Choroid plexus epithelial cell (primary cell): Measurements from ENCODE around the gene APOL2.
"Not testable (repeated sequence)": the region's sequence is repeated elsewhere in the genome, so short reads cannot be mapped to it uniquely, and the experiment has no call there.

ENCODE experiments used
- DNase-seq: peaks from one replicate; pipeline ENCODE4 v3.0.0-alpha.2; 2010; ENCODE audit warnings: low read depth
- H3K4me3 ChIP-seq: 2 replicates; pipeline ENCODE4 v1.5.1; 2011; ENCODE audit warnings: low read depth, mild to moderate bottlenecking, control low read depth, low read length, moderate library complexity
- TF ChIP-seq, protein P1 (sequence below): conservative IDR thresholded peaks from 2 replicates; pipeline ENCODE4 v1.5.1; 2011; ENCODE audit warnings: low read depth, mild to moderate bottlenecking, control low read depth, inconsistent platforms, low read length, moderate library complexity

Gene APOL2

DNA sequence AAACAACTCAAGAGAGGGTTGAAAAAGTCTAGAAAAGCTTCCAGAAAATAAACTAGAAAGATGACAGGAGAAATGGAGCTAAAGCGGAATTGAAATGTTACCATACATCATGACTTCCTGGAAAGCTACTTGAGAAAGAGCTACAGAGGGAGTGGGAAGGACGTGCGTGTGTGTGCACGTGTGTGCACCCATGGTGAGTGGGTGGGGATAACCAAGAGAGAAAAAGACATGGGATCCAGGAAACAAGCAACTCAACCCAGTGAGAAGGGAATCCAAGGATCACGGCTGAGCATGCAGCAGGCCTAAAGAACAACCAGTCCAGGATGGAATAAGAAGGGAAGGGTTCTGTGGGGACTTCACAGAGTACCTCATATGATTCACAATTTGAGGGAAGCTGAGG, 35.2 kb upstream of the APOL2 start:
- peak; percentile 23 for DNase-seq
- TF ChIP-seq, protein P1, sequence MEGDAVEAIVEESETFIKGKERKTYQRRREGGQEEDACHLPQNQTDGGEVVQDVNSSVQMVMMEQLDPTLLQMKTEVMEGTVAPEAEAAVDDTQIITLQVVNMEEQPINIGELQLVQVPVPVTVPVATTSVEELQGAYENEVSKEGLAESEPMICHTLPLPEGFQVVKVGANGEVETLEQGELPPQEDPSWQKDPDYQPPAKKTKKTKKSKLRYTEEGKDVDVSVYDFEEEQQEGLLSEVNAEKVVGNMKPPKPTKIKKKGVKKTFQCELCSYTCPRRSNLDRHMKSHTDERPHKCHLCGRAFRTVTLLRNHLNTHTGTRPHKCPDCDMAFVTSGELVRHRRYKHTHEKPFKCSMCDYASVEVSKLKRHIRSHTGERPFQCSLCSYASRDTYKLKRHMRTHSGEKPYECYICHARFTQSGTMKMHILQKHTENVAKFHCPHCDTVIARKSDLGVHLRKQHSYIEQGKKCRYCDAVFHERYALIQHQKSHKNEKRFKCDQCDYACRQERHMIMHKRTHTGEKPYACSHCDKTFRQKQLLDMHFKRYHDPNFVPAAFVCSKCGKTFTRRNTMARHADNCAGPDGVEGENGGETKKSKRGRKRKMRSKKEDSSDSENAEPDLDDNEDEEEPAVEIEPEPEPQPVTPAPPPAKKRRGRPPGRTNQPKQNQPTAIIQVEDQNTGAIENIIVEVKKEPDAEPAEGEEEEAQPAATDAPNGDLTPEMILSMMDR = no peak
- no peak overlapping the region for H3K4me3 ChIP-seq

DNA sequence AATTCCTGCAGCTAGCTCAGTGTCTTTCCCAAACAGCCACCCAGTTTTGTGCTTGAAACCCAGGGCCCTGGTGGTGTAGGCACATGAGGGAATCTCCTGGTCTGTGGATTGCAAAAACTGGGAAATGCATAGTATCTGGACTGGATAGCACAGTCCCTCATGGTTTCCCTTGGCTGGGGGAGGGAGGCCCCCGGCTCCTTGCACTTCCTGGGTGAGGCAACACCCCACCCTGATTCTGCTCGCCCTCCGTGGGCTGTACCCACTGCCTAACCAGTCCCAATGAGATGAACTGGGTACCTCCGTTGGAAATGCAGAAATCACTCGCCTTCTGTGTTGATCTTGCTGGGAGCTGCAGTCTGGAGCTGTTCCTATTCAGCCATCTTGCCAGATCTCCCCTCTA, 32.6 kb upstream of the APOL2 start:
- H3K4me3 ChIP-seq, DNase-seq: not testable (repeated sequence)

DNA sequence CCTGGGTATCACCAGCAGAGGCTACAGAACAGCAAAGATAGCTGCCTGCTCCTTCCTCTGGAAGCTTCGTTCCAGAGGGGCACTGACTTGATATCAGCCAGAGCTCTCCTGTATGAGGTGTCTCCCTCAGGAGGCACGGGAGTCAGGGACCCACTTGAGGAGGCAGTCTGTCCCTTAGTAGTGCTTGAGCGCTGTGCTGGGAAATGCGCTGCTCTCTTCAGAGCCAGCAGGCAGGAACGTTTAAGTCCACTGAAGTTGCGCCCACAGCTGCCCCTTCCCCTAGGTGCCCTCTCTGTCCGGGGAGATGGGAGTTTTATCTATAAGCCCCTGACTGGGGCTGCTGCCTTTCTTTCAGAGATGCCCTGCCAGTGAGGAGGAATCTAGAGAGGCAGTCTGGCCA, 31.9 kb upstream of the APOL2 start:
- not testable (repeated sequence) for H3K4me3 ChIP-seq, DNase-seq

DNA sequence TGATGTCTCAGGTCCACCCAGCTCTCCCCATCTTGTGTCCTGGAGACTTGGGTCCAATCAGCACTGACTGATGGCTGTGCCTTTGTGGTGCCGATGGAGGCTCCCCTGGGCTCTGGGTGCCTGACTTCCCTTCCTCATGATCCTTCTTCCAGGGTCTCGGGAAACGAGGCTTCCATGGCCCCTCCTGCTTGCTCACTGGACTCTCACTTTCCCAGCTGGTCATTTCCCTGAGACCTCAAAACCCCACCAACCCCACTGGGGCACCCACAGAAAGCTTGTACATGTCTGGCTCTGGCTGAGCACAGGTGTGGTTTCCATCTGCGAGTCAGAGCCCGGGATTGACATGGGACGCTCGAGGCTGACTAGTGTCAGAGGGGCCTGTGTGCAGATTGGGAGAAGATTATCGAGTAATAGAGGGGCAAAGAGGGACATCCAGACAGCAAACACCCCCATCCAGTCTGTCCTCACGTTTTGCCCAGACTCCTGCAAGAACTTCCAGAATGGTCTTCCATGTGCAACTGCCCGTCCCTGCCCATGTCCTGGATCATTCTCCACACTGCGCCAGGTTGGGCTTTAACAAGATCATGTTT, 28.7 kb upstream of the APOL2 start:
- no peak overlapping the region for H3K4me3 ChIP-seq
- DNase-seq = no peak
- TF ChIP-seq, protein P1 = no peak

DNA sequence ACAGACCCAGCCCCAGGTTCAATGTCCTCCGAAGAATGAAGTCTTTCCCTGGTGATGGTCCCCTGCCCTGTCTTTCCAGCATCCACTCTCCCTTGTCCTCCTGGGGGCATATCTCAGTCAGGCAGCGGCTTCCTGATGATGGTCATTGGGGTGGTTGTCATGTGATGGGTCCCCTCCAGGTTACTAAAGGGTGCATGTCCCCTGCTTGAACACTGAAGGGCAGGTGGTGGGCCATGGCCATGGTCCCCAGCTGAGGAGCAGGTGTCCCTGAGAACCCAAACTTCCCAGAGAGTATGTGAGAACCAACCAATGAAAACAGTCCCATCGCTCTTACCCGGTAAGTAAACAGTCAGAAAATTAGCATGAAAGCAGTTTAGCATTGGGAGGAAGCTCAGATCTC, 27.7 kb upstream of the APOL2 start:
- no peak for DNase-seq
- TF ChIP-seq, protein P1 = no peak
- H3K4me3 ChIP-seq = no peak overlapping the region

DNA sequence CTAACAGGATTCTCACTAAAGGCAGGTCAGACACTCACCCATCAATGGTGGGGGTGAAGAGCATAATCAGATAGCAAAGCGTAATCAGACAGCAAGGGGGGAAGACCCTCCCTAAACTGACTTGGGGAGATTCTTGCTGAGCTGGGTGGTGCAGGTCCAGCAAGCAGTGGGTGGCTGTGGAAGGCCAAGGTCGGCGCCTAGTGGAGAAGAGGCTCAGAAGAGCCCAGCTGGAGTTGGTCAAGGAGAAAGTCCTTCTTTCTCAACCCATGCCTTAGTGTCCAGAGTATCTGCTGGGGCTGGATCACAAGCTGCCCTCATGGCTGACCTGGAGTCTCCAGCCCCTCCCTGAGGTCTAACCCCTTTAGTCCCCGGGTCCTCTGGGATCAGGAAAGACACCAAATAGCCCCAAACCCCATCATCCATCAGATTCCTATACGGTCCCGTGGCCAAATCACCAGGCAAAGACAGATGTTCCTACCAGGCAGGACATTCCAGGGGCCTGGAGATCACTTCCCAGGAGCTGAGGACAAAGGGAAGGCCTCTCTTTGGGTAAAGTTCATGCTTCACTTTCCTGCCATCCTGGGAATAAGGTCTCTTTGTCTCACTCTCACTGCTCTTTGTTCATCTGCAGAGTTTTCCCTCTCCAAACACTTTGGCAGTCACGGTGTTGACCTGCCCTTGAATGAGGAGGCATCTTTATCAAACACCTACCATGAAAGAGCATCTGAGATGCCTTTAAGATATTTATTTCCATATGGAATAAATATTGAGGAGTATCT, 24.7 kb upstream of the APOL2 start:
- not testable (repeated sequence) for DNase-seq, H3K4me3 ChIP-seq

DNA sequence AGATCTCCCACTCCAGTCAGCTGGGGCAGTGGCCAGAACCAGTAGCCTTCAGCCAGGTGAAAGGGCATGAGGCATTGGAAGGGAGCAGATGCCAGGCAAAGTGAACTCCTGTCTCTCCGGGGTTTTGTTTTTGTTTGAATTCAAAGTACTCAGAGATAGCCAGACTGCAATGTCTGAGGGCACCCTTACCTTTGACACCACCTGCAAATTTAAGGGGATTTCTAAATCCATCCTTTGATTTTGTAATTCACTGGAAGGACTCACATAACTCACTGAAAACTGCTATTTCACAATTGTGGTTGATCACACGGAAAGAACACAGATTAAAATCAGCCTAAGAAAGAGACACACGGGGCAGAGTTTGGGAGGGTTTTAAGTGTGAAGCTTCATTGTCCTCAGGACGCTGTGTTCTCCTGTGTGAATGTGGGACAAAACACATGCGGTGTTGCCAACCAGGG, 23.9 kb upstream of the APOL2 start:
- H3K4me3 ChIP-seq = not testable (repeated sequence)
- DNase-seq = peak; percentile 47

DNA sequence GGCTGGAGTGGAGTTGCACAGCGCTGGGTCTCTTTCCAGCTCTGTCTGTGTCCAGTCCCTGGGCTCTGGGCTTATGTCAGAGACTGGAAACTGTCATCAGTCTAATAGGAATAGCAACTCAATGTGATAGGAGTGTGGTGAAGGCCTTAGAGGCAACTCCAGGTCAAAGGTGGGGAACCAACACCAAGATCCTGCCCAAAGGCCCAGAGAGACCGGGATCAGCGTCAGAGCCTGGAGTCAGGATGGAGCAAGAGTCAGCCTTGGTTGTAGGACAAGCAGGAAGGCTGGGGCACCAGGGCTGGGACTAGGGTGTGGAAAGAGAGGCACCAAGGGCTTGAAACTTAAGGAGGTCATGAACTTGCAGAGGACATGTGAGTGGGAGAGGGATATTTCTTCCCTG, 23.0 kb upstream of the APOL2 start:
- DNase-seq = not testable (repeated sequence)

DNA sequence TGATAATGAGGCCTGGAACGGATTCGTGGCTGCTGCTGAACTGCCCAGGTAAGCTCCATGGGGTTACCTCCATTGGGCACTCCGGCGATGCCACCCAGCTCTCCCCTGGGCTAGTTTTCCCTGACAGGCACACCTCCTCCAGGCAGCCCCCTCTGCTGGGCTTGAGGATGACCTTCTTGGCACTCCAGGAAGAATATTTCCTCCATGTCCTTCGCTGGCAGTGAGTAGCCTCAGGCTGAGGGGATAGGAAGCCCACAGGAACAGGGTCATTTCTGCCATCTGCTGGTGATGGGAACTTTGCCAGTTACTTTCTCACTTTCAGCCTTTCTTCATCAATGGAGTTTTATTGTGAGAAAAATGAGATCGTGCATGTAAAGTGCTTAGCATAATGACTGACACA, 22.3 kb upstream of the APOL2 start:
- DNase-seq, H3K4me3 ChIP-seq: not testable (repeated sequence)

More for the DNA sequence above, 23.0 kb upstream of the APOL2 start:
- not testable (repeated sequence) for H3K4me3 ChIP-seq

DNA sequence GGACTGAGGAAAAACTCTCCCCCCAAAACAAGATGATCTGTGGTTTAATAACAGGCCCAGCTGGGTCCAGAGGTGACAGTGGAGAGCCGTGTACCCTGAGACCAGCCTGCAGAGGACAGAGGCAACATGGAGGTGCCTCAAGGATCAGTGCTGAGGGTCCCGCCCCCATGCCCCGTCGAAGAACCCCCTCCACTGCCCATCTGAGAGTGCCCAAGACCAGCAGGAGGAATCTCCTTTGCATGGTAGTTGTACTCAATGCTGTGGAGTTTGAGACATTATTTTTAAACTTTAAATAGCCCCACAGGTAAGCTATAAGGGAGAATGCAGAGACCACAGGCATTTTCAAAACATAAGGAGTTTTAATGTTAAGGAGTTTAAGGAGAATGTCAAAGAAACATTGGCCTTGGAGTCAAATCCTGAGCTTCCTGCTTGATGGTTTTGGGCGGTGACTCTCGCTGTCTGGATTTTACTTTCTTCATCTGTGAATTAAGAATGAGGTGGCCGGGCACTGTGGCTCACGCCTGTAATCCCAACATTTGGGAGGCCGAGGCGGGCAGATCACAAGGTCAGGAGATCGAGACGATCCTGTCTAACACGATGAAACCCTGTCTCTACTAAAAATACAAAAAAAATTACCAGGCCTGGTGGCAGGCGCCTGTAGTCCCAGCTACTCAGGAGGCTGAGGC, 20.4 kb upstream of the APOL2 start:
- TF ChIP-seq, protein P1 = no peak
- H3K4me3 ChIP-seq = no peak overlapping the region

More for the DNA sequence above, 20.4 kb upstream of the APOL2 start:
- DNase-seq = no peak
